Kasumi-1 (cell line): ENCODE data around the gene SNAPC4.
"Not testable (repeated sequence)": the region's sequence is repeated elsewhere in the genome, so short reads cannot be mapped to it uniquely, and the experiment has no call there.

Experiments used
- DNase-seq, 2 experiments: peaks; one replicate each; lab custom pipeline; 2025; lab: John Stamatoyannopoulos, UW

SNAPC4 gene

DNA sequence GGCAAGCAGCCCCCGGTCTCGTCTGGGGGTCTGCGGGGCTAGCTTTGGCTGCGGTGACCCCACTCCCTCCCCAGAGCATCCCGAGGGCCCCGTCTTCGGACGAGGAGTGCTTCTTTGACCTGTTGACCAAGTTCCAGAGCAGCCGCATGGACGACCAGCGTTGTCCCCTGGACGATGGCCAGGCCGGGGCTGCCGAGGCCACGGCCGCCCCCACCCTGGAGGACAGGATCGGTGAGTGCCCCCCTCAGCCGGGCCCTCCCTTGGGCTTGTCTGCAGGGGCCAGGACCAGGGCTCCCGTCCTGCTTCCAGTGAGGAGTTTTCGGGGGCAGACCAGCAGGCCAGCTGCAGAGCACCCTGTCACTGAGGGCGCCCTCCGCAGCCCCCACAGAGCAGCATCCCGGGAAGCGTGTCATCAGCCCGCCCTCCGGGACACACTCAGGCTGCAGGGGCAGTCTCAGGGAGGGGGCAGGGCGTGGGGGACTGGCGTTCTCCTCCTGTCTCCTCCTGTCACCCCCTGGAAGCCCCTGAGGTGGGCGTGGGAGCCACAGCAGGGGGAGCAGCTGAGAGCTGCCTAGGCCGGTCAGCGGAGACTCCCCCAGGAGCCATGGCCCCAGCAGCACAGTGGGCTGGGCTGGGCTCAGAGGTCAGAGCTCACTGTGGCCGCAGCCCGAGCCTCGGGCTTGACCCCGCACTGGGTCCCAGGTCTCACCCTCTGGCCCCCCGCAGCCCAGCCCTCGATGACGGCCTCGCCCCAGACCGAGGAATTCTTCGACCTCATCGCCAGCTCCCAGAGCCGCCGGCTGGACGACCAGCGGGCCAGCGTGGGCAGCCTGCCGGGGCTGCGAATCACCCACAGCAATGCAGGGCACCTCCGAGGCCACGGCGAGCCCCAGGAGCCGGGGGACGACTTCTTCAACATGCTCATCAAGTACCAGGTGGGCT is 44.1 kb downstream of the SNAPC4 start:
- no peak for DNase-seq

DNA sequence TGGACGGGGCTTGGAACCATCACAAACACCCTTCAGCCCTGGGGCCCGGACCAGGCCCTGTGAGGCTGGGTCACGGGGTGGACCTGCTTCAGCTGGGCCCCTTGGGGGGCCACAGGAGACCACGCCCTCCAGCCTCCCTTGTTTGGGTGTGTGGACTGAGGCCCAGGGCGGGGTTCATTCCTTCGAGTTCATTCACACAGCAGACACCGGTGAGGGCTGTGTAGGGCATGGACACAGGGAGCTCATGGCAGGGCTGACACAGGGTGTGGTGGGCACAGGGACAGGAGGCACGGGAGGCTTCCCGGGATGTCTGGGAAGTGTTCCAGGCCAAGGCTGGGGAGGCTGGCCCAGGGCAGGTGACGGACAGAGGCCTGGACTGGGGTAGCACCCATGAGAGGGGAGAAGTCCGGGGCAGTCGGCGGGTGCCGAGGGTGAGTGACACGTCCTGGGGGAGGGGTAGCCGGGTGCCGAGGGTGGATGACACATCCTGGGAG is 45.3 kb downstream of the SNAPC4 start:
- no peak for DNase-seq

DNA sequence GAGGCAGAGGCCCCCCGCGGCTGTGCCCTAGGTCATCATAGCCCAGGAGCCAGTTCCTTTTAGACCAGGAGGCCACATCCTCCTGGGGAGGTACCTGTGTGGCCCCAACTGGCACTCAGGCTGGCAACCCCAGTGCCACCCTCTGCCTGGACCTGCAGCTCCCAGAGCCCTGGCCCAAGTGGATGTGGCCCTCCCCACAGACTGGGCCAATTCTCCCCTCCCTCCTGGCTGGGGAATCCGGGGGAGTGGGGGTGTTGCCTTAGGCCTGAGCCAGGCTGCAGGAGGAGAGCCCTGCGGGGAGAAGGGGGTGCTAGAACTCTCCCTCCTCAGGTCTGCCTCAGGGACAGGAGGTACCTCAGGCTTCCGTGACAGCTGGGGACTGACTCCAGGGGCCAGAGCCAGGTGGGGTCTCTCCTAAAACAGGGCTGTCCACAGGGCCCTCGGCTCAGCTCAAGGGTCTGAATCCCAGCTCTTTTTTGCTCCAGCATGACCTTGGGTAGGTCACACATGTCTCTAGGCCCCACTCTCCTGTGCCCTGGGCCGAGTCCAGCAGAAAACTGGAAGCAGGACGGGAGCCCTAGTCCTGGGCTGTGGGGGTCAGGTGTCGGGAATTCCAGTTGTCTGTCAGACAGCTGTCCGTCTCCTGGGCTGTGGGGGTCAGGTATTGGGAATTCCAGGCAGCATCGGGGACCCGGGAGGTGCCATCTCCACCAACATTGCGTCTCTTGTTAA is 46.0 kb downstream of the SNAPC4 start:
- DNase-seq: no peak

DNA sequence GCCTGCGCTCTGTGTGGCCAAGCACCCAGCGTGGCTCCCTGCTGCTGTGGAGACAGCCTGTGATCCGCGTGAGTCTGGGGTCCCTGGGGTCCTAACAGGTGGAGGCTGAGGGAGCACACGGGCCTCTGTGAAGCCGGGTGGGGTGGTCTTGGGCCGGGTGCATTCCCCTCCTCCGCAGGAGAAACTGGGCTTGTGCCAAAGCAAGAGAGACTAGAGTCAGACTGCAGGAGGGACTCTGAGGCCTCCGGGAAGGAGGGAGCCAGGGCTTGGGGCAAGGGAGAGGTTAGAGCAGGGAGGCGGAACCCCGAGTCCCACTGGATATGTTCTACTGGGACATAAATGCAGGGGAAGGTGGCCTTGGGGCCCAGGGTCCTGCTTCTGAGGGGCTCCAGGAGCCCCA is 46.9 kb downstream of the SNAPC4 start:
- no peak for DNase-seq

DNA sequence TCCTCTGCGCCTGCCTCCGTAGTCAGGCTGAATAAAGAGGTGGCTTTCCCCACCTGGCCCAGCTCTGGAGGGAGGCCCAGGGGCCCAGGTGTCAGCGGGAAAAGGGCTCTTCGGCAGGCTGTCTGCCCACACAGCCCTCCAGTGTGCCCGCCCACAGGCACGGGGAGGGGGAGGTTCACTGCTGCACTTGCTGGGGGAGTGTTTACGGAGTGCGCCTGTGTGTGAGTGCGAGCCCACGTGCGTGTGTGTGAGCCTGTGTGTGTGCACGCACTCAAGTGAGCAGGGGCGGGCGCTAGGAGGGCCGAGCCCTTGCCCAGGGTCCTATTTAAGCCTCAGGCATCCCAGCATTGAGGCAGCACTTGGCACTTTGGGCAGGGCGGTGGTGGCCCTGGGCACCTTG is 47.3 kb downstream of the SNAPC4 start:
- DNase-seq: no peak

DNA sequence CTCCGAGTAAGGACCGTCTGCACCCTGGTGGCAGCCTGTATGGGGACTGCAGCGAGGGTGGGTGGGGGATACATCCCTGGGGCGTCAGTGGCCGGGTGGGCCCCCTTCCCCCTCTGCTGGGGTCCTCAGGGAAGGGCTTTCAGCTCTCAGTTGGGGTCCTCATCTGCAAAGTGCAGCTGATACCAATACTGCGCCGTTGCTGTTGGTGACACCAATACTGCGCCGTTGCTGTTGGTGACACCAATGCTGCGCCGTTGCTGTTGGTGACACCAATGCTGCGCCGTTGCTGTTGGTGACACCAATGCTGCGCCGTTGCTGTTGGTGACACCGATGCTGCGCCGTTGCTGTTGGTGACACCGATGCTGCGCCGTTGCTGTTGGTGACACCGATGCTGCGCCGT is 48.1 kb downstream of the SNAPC4 start:
- DNase-seq: not testable (repeated sequence)

DNA sequence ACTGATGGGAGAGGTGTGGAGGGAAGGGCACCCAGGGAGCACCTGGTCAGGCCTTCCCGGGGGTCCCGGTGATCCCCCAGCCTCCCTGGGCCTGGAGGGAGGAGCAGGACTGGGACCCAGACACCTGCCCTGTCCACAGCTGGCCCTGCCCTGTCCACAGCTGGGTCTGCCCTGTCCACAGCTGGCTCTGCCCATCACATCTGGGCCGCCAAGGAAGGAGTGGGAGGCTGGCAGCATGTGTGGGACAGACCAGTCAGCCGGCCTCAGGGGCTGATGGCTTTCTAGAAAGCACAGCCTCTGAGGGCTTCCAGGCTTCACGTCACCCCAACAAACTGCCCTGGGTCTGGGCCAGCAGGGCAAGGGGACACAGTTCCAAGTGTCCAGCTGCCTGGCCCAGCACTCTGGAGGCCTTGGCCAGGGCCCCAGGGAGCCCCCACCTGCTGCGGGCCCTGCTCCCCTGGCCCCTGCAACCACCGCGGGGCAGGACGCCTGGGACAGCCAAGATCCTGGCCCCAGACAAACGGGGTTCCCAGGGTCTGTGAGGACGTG is 48.6 kb downstream of the SNAPC4 start:
- no peak for DNase-seq
